ENCODE measurements around the gene WWP2.
"Not testable (repeated sequence)": the region's sequence is repeated elsewhere in the genome, so short reads cannot be mapped to it uniquely, and the experiment has no call there.

The WWP2 gene

GRCh38 chr16:69963312-69963711, 201.2 kb downstream of the WWP2 start:
- not testable (repeated sequence) for H3K9me3 Mint-ChIP-seq, ATAC-seq, H3K4me3 Mint-ChIP-seq, DNase-seq, H3K4me1 Mint-ChIP-seq, H3K27ac Mint-ChIP-seq
- peaks cover 19% of the 10 kb centered on the region for H3K27me3 Mint-ChIP-seq

DNA sequence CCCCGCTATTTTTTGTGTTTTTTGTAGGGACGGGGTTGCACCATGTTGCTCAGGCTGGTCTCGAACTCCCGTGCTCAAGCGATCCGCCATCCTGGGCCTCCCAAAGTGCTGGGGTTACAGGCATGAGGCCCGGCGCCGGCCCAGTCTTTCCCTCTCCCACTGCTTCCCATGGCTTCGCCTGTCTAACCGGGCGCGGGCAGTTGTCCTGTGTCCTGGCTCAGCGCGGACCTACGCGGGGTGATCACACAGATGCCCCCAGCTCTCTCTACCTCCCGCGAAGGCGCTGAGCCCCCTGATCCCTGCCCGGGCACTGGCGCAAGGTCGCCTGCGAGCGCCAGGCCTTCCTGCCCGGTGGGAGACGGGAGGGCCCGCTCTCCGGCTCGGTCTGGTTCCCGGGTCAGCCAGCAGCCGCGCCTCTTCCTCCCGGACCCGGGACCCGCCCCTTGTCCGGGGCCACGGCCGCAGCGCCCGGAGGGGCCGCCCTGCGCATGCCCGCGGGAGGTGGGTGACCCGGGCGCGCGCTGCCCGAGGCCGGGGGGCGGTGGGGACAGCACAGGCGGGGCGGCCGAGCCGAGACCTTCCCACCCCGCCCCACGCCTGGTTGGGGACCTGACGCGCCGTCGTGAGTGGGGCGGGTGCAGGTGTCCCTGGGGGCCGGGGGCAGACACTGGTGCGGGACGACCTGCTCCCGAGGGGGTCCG, 203.0 kb downstream of the WWP2 start:
- peak; percentile 62 for ATAC-seq
- not testable (repeated sequence) for DNase-seq, H3K27ac Mint-ChIP-seq, H3K4me1 Mint-ChIP-seq, H3K9me3 Mint-ChIP-seq
- peaks cover 19% of the 10 kb centered on the region for H3K27me3 Mint-ChIP-seq
- H3K4me3 Mint-ChIP-seq = peak overlapping the region in 1 of 2 donors; percentile 29

DNA sequence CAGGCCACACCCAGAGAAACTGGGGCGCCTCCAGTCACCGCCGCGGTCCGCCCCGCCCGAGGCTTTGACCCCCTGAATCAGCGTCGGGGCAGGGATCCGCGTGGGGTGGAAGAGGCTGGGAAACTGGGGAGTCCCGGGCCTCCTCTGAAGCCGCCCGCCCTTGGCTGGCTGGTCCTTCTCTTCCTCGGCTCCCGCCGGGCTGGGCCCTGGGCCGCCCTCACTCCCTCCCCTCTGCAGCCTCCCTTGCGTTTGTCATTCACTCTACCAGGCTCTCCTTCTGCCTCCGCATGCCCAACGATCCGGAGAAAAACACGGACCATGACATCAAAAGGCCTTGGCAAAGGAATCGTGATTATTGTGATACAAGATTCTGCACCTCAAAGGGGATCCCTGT, 203.5 kb downstream of the WWP2 start:
- DNase-seq, H3K4me1 Mint-ChIP-seq, H3K4me3 Mint-ChIP-seq, H3K9me3 Mint-ChIP-seq, ATAC-seq, H3K27ac Mint-ChIP-seq: not testable (repeated sequence)
- peaks cover 19% of the 10 kb centered on the region for H3K27me3 Mint-ChIP-seq

DNA sequence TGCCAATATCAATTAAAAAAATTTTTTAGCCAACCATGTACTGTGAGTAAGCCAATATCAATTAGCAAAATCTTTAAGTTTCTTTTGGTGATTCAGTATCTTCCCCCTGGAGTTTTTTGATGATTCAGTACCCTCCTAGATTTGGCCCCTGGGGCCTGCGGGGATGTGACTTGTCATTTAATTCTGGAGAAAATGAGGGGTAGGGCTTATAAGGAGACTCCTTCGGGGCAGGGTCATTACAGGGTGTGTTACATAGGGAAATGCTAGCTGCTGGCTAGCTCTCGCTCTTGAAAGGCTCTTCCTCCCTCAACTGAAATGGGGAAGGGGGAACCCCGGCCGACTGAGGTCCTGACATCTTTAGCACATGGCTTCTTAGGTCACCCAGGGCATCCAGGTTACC, 205.6 kb downstream of the WWP2 start:
- peaks cover 19% of the 10 kb centered on the region for H3K27me3 Mint-ChIP-seq
- DNase-seq, H3K4me1 Mint-ChIP-seq, ATAC-seq, H3K4me3 Mint-ChIP-seq, H3K9me3 Mint-ChIP-seq, H3K27ac Mint-ChIP-seq: not testable (repeated sequence)

DNA sequence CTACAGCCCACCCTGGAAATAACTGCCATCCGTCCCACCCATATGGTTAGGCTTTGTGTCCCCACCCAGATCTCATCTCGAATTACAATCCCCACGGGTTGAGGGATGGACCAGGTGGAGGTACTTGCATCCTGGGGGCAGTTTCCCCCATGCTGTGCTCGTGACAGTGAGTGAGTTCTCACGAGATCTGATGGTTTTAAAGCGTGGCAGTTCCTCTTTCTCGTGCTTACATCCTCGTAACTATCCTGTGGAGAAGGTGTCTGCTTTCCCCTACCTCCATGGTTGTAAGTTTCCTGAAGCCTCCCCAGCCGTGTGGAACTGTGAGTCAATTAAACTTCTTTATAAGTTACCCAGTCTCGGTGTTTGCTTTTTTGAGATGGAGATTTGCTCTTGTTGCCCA, 206.0 kb downstream of the WWP2 start:
- not testable (repeated sequence) for H3K9me3 Mint-ChIP-seq, ATAC-seq, H3K4me1 Mint-ChIP-seq, H3K4me3 Mint-ChIP-seq, H3K27ac Mint-ChIP-seq, DNase-seq
- peaks cover 19% of the 10 kb centered on the region for H3K27me3 Mint-ChIP-seq

GRCh38 chr16:69969657-69970056, 207.5 kb downstream of the WWP2 start:
- DNase-seq, H3K9me3 Mint-ChIP-seq, ATAC-seq, H3K4me1 Mint-ChIP-seq, H3K27ac Mint-ChIP-seq, H3K4me3 Mint-ChIP-seq, H3K27me3 Mint-ChIP-seq: not testable (repeated sequence)

DNA sequence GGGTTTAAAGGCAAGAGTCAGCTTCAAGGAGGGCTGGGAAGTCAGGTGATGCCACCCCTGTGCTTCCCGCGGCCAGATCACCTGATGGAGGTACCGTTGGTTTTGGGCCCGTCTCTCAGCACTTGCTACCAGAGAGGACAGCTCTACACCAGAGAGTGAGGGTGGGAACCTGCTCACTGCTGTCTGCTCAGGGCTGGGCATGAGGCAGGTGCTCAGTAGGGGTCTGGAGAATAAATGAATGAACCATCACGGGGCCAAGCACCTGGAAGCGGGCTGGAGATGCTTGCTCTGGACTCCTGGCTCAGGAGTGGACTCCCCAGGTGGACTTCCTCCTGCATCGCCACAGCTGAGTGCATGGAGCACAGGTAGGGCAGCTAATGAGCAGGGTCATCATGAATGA, 210.0 kb downstream of the WWP2 start:
- H3K27ac Mint-ChIP-seq = peak overlapping the region in 1 of 2 donors; percentile 92
- not testable (repeated sequence) for H3K4me1 Mint-ChIP-seq, ATAC-seq, H3K4me3 Mint-ChIP-seq, H3K27me3 Mint-ChIP-seq, H3K9me3 Mint-ChIP-seq, DNase-seq

- not testable (repeated sequence) for ATAC-seq, H3K27me3 Mint-ChIP-seq, H3K9me3 Mint-ChIP-seq, H3K4me1 Mint-ChIP-seq, H3K27ac Mint-ChIP-seq, H3K4me3 Mint-ChIP-seq, DNase-seq
Observed at GRCh38 chr16:69972935-69973334, 210.8 kb downstream of the WWP2 start.

DNA sequence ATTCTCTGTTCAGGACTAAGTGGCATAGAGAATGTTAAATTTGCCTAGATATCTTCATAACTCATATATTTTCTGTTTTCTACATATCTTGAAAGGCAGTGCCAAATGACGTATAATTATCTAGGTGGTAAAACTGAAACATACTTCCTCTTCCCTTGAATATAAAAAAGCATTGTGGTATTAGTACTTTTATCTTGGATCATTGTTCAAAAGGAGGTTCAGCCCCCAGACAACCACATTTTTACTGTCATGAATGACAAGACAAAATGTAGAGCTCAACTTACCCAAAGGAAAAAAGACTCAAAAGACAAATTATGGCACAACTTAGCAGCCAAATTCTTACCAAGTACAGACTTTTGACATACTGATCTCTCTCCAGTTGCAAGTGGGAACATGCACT, 223.1 kb downstream of the WWP2 start:
- H3K4me3 Mint-ChIP-seq, DNase-seq, ATAC-seq, H3K9me3 Mint-ChIP-seq, H3K27me3 Mint-ChIP-seq: not testable (repeated sequence)
- Mint-ChIP-seq H3K4me1 (peaks cover 13% of the 10 kb centered on the region), H3K27ac (peak overlapping the region in 1 of 2 donors; percentile 93)

All from stimulated activated naive CD8-positive, alpha-beta T cell treated with anti-CD3 and anti-CD28 coated beads, Interleukin-15, amount 100 ng/mL, for 72 hours (primary cell).